ENCODE results near the gene PKHD1. TPM values are rescaled to one million over a fixed set of nuclear protein-coding genes. Genes with fewer than 3 reads are reported as not detected.

Gene PKHD1
- total RNA-seq, 1 experiment from 2014 or later = 0.11 TPM

- no peak for DNase-seq (ENCODE audit: low read depth)
Measured at GRCh38 chr6:52103623-52104022, 16.2 kb upstream of the PKHD1 start.

- peak; percentile 84 for DNase-seq (ENCODE audit: low read depth)
Measured at GRCh38 chr6:52102405-52102804, 15.0 kb upstream of the PKHD1 start.

- DNase-seq (ENCODE audit: low read depth) = peak; percentile 69
Measured at GRCh38 chr6:52098721-52099120, 11.3 kb upstream of the PKHD1 start.

GRCh38 chr6:52089758-52090348 is 2.4 kb upstream of the PKHD1 start:
- peak; percentile 52 for DNase-seq (ENCODE audit: low read depth)

- DNase-seq (ENCODE audit: low read depth) = no peak
Measured at GRCh38 chr6:52086741-52087140, 672 bp downstream of the PKHD1 start.

GRCh38 chr6:52081237-52081636 is 6.2 kb downstream of the PKHD1 start:
- DNase-seq (ENCODE audit: low read depth) = no peak

- DNase-seq (ENCODE audit: low read depth) = no peak
Measured at GRCh38 chr6:52077961-52078625, 9.3 kb downstream of the PKHD1 start.

GRCh38 chr6:52077180-52077884 is 10.1 kb downstream of the PKHD1 start:
- no peak for DNase-seq (ENCODE audit: low read depth)

GRCh38 chr6:52076791-52077179 is 10.6 kb downstream of the PKHD1 start:
- DNase-seq (ENCODE audit: low read depth) = no peak

GRCh38 chr6:52074716-52075115 is 12.7 kb downstream of the PKHD1 start:
- no peak for DNase-seq (ENCODE audit: low read depth)

GRCh38 chr6:52074155-52074554 is 13.3 kb downstream of the PKHD1 start:
- DNase-seq (ENCODE audit: low read depth) = no peak

GRCh38 chr6:52065621-52066020 is 21.8 kb downstream of the PKHD1 start:
- DNase-seq (ENCODE audit: low read depth) = peak; percentile 49

- peak; percentile 58 for DNase-seq (ENCODE audit: low read depth)
Measured at GRCh38 chr6:52063584-52064344, 23.6 kb downstream of the PKHD1 start.

- no peak for DNase-seq (ENCODE audit: low read depth)
Measured at GRCh38 chr6:52061481-52061880, 25.9 kb downstream of the PKHD1 start.

GRCh38 chr6:52059821-52060220 is 27.6 kb downstream of the PKHD1 start:
- no peak for DNase-seq (ENCODE audit: low read depth)

- DNase-seq (ENCODE audit: low read depth) = no peak
Measured at GRCh38 chr6:52055451-52055850, 32.0 kb downstream of the PKHD1 start.

GRCh38 chr6:52053038-52053695 is 34.2 kb downstream of the PKHD1 start:
- DNase-seq (ENCODE audit: low read depth) = no peak

GRCh38 chr6:52050051-52050405 is 37.4 kb downstream of the PKHD1 start:
- DNase-seq (ENCODE audit: low read depth) = no peak

- peak; percentile 35 for DNase-seq (ENCODE audit: low read depth)
Measured at GRCh38 chr6:52049252-52050050, 38.0 kb downstream of the PKHD1 start.

- DNase-seq (ENCODE audit: low read depth) = peak; percentile 37
Measured at GRCh38 chr6:52046456-52046855, 41.0 kb downstream of the PKHD1 start.

GRCh38 chr6:52045481-52045880 is 41.9 kb downstream of the PKHD1 start:
- DNase-seq (ENCODE audit: low read depth) = no peak

All from LHCN-M2 (cell line).